BJ (cell line): ENCODE measurements around the gene DENND1A. TPM values are rescaled to one million over a fixed set of nuclear protein-coding genes. Genes with fewer than 3 reads are reported as not detected.

ENCODE experiments used
- CTCF ChIA-PET: fragments of 350-600 bp; formaldehyde crosslinking; extraction: SDS; loops from one replicate; lab custom pipeline; 2021; ENCODE audit warnings: antibody characterized with exemption, inconsistent platforms; lab: Yijun Ruan, JAX
- POLR2A ChIA-PET: fragments of 300-600 bp; sonication (Branson Sonifier 250); formaldehyde crosslinking; extraction: SDS; loops from one replicate; lab custom pipeline; 2021; ENCODE audit warnings: antibody characterized with exemption; lab: Charles Lee
- DNase-seq: peaks from one replicate; pipeline ENCODE4 v3.0.0-alpha.2; 2011; ENCODE audit warnings: low read depth
- H3K27me3 ChIP-seq: 2 replicates; pipeline ENCODE4 v1.6.0; 2011; ENCODE audit warnings: low read length; ENCODE audit not compliant: control insufficient read depth, insufficient read depth
- H3K36me3 ChIP-seq: 2 replicates; pipeline ENCODE4 v1.5.1; 2011; ENCODE audit warnings: low read length; ENCODE audit not compliant: control insufficient read depth, insufficient read depth
- H3K4me3 ChIP-seq: 2 replicates; pipeline ENCODE4 v1.5.1; 2011; ENCODE audit warnings: low read depth, mild to moderate bottlenecking, control low read depth, low read length
- polyA plus RNA-seq: library from polyadenylated mRNA; depleted of rRNA; stranded (reverse); fragments of >200 nt; gene quantifications from 2 replicates; pipeline ENCODE4 v1.2.3, GENCODE V29; 2011
- TF ChIP-seq, protein P1 (sequence below): IDR thresholded peaks from 2 replicates; pipeline ENCODE4 v1.5.1; 2011; ENCODE audit warnings: low read depth, mild to moderate bottlenecking, control low read depth, inconsistent platforms, low read length, moderate library complexity; ENCODE audit not compliant: insufficient read depth

Gene DENND1A
- polyA plus RNA-seq, 1 experiment: 24.0 TPM

- TF ChIP-seq, protein P1, sequence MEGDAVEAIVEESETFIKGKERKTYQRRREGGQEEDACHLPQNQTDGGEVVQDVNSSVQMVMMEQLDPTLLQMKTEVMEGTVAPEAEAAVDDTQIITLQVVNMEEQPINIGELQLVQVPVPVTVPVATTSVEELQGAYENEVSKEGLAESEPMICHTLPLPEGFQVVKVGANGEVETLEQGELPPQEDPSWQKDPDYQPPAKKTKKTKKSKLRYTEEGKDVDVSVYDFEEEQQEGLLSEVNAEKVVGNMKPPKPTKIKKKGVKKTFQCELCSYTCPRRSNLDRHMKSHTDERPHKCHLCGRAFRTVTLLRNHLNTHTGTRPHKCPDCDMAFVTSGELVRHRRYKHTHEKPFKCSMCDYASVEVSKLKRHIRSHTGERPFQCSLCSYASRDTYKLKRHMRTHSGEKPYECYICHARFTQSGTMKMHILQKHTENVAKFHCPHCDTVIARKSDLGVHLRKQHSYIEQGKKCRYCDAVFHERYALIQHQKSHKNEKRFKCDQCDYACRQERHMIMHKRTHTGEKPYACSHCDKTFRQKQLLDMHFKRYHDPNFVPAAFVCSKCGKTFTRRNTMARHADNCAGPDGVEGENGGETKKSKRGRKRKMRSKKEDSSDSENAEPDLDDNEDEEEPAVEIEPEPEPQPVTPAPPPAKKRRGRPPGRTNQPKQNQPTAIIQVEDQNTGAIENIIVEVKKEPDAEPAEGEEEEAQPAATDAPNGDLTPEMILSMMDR: no peak
- CTCF ChIA-PET: no interaction called here
- POLR2A ChIA-PET: no interaction called here
- Histone ChIP-seq H3K4me3 (no peak overlapping the region), H3K36me3 (peaks cover 1% of the 10 kb centered on the region; the same call in 1 of the 2 replicates), H3K27me3 (no peaks in the 10 kb centered on the region)
- DNase-seq: no peak
These were observed 332.9 kb downstream of the DENND1A start for GRCh38 chr9:123597048-123597447.

- ChIA-PET POLR2A (no interaction called here), CTCF (interaction anchor here (1.6 kb wide), 1 partner anchor 14 kb away, joined by 4 read pairs; no protein-coding TSS in a partner anchor)
- DNase-seq: no peak
- TF ChIP-seq, protein P1: no peak
- Histone ChIP-seq H3K36me3 (peaks cover 1% of the 10 kb centered on the region; the same call in 1 of the 2 replicates), H3K4me3 (no peak overlapping the region), H3K27me3 (no peaks in the 10 kb centered on the region)
These were observed 338.6 kb downstream of the DENND1A start for GRCh38 chr9:123591283-123591682.

DNA sequence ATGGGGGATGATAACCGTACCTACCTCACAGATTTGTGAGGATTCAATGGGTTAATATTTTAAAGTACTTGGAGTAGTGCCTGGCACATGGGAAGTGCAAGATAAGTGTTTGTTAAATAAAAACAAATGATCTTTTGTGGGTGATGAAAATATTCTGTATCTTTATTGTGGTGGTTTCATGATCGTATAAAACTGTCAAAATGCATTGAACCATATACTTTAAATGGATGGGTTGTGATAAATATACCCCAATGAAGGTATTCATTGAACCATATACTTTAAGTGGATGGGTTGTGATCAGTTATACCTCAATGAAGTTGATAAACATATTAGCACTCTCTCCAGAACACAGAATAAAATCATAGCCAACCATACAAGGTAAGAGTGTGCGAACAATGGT lies 339.4 kb downstream of the DENND1A start:
- no peak for DNase-seq
- ChIA-PET POLR2A (no interaction called here), CTCF (no interaction called here)
- TF ChIP-seq, protein P1: no peak
- Histone ChIP-seq H3K36me3 (peaks cover 1% of the 10 kb centered on the region; the same call in 1 of the 2 replicates), H3K4me3 (no peak overlapping the region), H3K27me3 (no peaks in the 10 kb centered on the region)

GRCh38 chr9:123589361-123590239 lies 340.3 kb downstream of the DENND1A start:
- H3K4me3 ChIP-seq: no peak overlapping the region
- no peak for DNase-seq
- no peaks in the 10 kb centered on the region for H3K36me3 ChIP-seq
- CTCF ChIA-PET: interaction anchor here (1.1 kb wide), 1 partner anchor 12 kb away, joined by 3 read pairs; no protein-coding TSS in a partner anchor
- POLR2A ChIA-PET: interaction anchor here (0.6 kb wide), 1 partner anchor 93 kb away, joined by 7 read pairs; no protein-coding TSS in a partner anchor
- TF ChIP-seq, protein P1: no peak
- no peaks in the 10 kb centered on the region for H3K27me3 ChIP-seq

- DNase-seq: no peak
- Histone ChIP-seq H3K27me3 (no peaks in the 10 kb centered on the region), H3K36me3 (peaks cover 4% of the 10 kb centered on the region), H3K4me3 (no peak overlapping the region)
- CTCF ChIA-PET: no interaction called here
- TF ChIP-seq, protein P1: no peak
- POLR2A ChIA-PET: no interaction called here
These were observed 343.7 kb downstream of the DENND1A start for GRCh38 chr9:123586275-123586674.
